Panc1 (cell line): ENCODE data around the gene MAPK1IP1L. TPM values are rescaled to one million over a fixed set of nuclear protein-coding genes. Genes with fewer than 3 reads are reported as not detected.
"Not testable (repeated sequence)": the region's sequence is repeated elsewhere in the genome, so short reads cannot be mapped to it uniquely, and the experiment has no call there.

Experiments used
- ATAC-seq: fragments of 200-7000 bp; cut with Tn5 transposase; 2 replicates; pipeline ENCODE4 v1.9.1; 2020; ENCODE audit warnings: mild to moderate bottlenecking, moderate library complexity
- BruUV-seq: library from RNA; stranded (reverse); fragments of 400-500 nt; replicated peaks from 2 replicates; lab custom pipeline; 2021; lab: Mats Ljungman, UMichigan
- CTCF ChIA-PET: fragments of 300-600 bp; sonication (Branson Sonifier 250); formaldehyde crosslinking; loops from one replicate; lab custom pipeline; 2022; ENCODE audit warnings: antibody characterized with exemption; lab: Charles Lee
- POLR2A ChIA-PET: fragments of 300-600 bp; sonication (Branson Sonifier 250); formaldehyde crosslinking; loops from one replicate; lab custom pipeline; 2022; ENCODE audit warnings: antibody characterized with exemption; lab: Charles Lee
- DNase-seq: peaks from one replicate; pipeline ENCODE4 v3.0.0-alpha.2; 2010; ENCODE audit warnings: low read depth, low spot score
- H3K27ac ChIP-seq: 2 replicates; pipeline ENCODE4 v1.5.1; 2011; ENCODE audit warnings: mild to moderate bottlenecking, low read length, inconsistent platforms
- H3K27me3 ChIP-seq: fragments of 200-500 bp; sonication (Bioruptor generic); 2 replicates; pipeline ENCODE4 v1.6.0; 2014; ENCODE audit warnings: low read length, inconsistent platforms; ENCODE audit not compliant: control insufficient read depth, insufficient read depth
- H3K36me3 ChIP-seq: fragments of 200-500 bp; sonication (Bioruptor generic); 2 replicates; pipeline ENCODE4 v1.5.1; 2014; ENCODE audit warnings: inconsistent platforms, mild to moderate bottlenecking, low read length, moderate library complexity; ENCODE audit not compliant: control insufficient read depth, insufficient read depth
- H3K4me1 ChIP-seq: 2 replicates; pipeline ENCODE4 v1.5.1; 2011; ENCODE audit warnings: inconsistent platforms, mild to moderate bottlenecking, low read length, moderate library complexity; ENCODE audit not compliant: control insufficient read depth, insufficient read depth
- H3K4me3 ChIP-seq, 2 experiments: 2 replicates each; pipeline ENCODE4 v1.5.1; 2011 to 2012; ENCODE audit warnings: low read depth in 2 of 2, low read length in 2 of 2, mild to moderate bottlenecking in 2 of 2, inconsistent platforms in 1 of 2, moderate library complexity in 1 of 2
- H3K9me3 ChIP-seq: fragments of 200-500 bp; sonication (Bioruptor generic); 2 replicates; pipeline ENCODE4 v1.5.1; 2014; ENCODE audit warnings: low read depth, mild to moderate bottlenecking, inconsistent platforms, low read length, moderate library complexity; ENCODE audit not compliant: control insufficient read depth, insufficient read depth
- POLR2AphosphoS5 ChIP-seq: IDR thresholded peaks from 2 replicates; pipeline ENCODE4 v1.6.1; 2012; ENCODE audit warnings: mild to moderate bottlenecking, low read depth, low read length, moderate library complexity
- SIN3A ChIP-seq: IDR thresholded peaks from 2 replicates; pipeline ENCODE4 v1.6.1; 2012; ENCODE audit warnings: low read depth, mild to moderate bottlenecking, low read length, moderate library complexity, borderline replicate concordance; ENCODE audit not compliant: insufficient read depth
- TCF7L2 ChIP-seq: IDR thresholded peaks from 2 replicates; pipeline ENCODE4 v1.6.1; 2011; ENCODE audit warnings: mild to moderate bottlenecking, low read depth, low read length, inconsistent platforms
- in situ Hi-C: cut with HindIII; loops from 2 replicates; pipeline ENCODE4 v1.10.0; 2016; ENCODE audit warnings: low sequenced_read_pairs, low pct_unique_long_range_greater_than_20kb
- intact Hi-C: fragments of 100-400 bp; cut with micrococcal nuclease; formaldehyde crosslinking; loops from one replicate; pipeline ENCODE4 v1.10.0; 2022; ENCODE audit not compliant: unreplicated experiment
- total RNA-seq: library from RNA; stranded (reverse); gene quantifications from one replicate; pipeline ENCODE4 v1.2.1, GENCODE V29; 2021; ENCODE audit not compliant: unreplicated experiment
- TF ChIP-seq, protein P1 (sequence below): fragments of 450-650 bp; IDR thresholded peaks from 2 replicates; pipeline ENCODE4 v1.5.1; 2017; ENCODE audit warnings: mild to moderate bottlenecking
- TF ChIP-seq, protein P2 (sequence below), 2 experiments: IDR thresholded peaks; 2 replicates each; pipeline ENCODE4 v1.6.1; 2011 to 2012; ENCODE audit warnings: low read depth in 2 of 2, control low read depth in 1 of 2, low read length in 1 of 2, mild to moderate bottlenecking in 1 of 2, moderate library complexity in 1 of 2; ENCODE audit not compliant: insufficient read depth in 1 of 2

MAPK1IP1L gene
- total RNA-seq, 1 experiment from 2014 or later: 79.4 TPM

DNA sequence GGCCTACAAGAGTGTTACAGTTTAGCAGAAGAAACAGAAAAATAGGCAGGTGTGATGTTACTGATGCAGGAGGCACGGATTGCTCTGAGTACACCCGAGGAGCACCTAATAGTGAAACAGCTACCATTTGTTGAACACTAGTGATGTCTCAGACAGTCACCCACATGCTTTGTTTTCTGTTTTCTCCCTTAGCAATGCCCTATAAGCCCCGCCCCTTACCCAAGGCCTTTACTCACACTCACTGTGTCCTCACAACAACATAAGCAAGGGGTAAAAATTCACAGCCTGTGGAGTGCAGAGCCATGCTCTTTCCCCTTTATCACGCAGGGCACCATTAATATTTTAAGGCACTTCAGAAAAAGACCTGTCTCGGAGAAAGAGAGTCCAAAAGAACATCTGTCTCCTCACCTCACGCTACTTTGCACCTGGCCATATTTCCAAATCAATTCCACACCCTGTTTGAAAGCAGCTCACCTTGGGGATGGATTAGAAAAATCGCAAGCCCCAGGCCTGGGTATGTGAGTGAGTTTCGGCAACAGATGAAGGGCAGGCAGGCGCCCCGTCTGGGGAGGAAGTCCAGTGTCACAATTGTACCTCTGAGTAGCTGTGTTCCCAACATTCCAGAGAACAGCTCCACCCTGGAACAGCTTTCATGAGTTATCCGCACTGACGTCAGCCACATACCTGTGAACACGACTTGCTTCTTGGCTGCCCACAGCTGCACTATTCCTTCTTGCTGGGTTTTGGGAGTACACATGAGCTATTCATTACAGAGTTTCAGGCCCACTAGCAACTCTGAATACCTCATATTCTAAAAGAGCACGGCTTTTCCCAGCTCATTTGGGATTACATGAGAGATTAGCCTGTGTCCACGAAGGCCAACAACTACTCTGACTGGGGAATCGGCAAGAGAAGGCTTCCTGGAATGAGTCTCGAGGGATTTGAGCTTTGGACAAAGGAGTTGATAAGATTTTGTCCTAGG lies 26.0 kb downstream of the MAPK1IP1L start:
- BruUV-seq: no TSS peak
- Histone ChIP-seq H3K9me3 (no peaks in the 10 kb centered on the region), H3K4me1 (no peaks in the 10 kb centered on the region), H3K27me3 (no peaks in the 10 kb centered on the region), H3K36me3 (no peaks in the 10 kb centered on the region), H3K27ac (no peak overlapping the region), H3K4me3 (no peak overlapping the region)
- DNase-seq (no peak), ATAC-seq (peak; percentile 42; the same call in 1 of the 2 replicates)
- ChIA-PET POLR2A (interaction anchor here (0.6 kb wide), 1 partner anchor 9 kb away, joined by 3 read pairs; no protein-coding TSS in a partner anchor), CTCF (no interaction called here)
- TF ChIP-seq, protein P1, sequence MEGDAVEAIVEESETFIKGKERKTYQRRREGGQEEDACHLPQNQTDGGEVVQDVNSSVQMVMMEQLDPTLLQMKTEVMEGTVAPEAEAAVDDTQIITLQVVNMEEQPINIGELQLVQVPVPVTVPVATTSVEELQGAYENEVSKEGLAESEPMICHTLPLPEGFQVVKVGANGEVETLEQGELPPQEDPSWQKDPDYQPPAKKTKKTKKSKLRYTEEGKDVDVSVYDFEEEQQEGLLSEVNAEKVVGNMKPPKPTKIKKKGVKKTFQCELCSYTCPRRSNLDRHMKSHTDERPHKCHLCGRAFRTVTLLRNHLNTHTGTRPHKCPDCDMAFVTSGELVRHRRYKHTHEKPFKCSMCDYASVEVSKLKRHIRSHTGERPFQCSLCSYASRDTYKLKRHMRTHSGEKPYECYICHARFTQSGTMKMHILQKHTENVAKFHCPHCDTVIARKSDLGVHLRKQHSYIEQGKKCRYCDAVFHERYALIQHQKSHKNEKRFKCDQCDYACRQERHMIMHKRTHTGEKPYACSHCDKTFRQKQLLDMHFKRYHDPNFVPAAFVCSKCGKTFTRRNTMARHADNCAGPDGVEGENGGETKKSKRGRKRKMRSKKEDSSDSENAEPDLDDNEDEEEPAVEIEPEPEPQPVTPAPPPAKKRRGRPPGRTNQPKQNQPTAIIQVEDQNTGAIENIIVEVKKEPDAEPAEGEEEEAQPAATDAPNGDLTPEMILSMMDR: no peak
- TF ChIP-seq SIN3A: no peak
- TF ChIP-seq POLR2AphosphoS5: no peak
- in situ Hi-C loops: no loop called here
- intact Hi-C loops: no loop called here

DNA sequence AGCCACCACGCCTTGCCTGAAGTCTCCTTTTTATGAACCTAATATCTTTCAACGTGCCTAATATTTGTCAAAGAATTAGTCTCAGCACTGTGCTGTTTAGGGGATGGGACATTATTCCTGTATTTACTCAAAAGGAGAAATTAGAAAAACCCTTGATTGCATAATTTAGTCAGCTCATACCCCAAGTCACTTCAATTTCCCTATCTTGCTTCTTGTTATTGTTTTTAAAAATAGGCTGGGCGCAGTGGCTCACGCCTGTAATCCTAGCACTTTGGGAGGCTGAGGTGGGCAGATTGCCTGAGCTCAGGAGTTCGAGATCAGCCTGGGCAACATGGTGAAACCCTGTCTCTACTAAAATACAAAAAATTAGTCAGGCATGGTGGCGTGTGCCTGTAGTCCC lies 28.5 kb downstream of the MAPK1IP1L start:
- BruUV-seq, in situ Hi-C loops, DNase-seq: not testable (repeated sequence)

DNA sequence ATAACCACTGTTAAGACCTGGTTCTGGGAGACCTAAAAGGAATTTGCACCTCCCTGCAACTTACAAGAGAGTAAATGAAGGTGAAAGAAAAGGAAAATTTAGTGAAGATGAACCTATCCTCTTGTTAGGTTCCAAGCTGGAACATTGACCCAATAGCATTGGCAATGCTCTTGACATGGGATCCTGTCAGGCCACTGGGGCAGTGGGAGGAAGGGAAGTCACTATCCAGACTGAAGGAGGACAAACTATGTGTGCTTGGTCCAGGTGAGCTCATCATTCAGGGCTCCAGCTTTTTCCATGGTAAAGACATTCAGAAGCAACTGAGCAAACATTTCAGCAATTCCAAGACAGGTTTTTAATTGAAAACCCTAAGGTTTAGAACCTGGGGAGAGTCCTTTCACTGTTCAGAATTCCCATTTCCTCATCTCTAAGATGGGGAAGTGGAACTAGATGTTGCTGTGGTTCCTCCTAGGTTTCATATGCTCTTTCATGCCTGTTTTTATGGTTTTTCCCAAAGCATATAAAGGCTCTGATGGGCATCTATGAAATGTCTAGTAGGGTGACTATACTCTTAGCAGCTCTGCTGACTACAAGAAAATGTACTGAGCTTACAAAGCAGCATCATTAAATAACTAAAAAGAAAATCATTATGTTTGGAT lies 33.1 kb downstream of the MAPK1IP1L start:
- H3K4me1 ChIP-seq: no peaks in the 10 kb centered on the region

More for the DNA sequence above, 28.5 kb downstream of the MAPK1IP1L start:
- H3K4me3 ChIP-seq, CTCF ChIA-PET, H3K27me3 ChIP-seq, intact Hi-C loops, ATAC-seq, H3K27ac ChIP-seq, H3K36me3 ChIP-seq, H3K4me1 ChIP-seq, H3K9me3 ChIP-seq, POLR2A ChIA-PET: not testable (repeated sequence)

More for the DNA sequence above, 33.1 kb downstream of the MAPK1IP1L start:
- POLR2A ChIA-PET: interaction anchor here (0.6 kb wide), 1 partner anchor 51 kb away, joined by 4 read pairs; no protein-coding TSS in a partner anchor
- CTCF ChIA-PET: no interaction called here
- no peak overlapping the region for H3K27ac ChIP-seq
- H3K36me3 ChIP-seq: no peaks in the 10 kb centered on the region
- BruUV-seq: no TSS peak
- no peaks in the 10 kb centered on the region for H3K9me3 ChIP-seq
- DNase-seq (no peak), ATAC-seq (no peak)
- no peaks in the 10 kb centered on the region for H3K27me3 ChIP-seq
- no peak overlapping the region for H3K4me3 ChIP-seq
- TF ChIP-seq POLR2AphosphoS5: no peak
- TF ChIP-seq, protein P1: no peak
- no peak for TF ChIP-seq SIN3A
- TF ChIP-seq TCF7L2: no peak
- TF ChIP-seq, protein P2, sequence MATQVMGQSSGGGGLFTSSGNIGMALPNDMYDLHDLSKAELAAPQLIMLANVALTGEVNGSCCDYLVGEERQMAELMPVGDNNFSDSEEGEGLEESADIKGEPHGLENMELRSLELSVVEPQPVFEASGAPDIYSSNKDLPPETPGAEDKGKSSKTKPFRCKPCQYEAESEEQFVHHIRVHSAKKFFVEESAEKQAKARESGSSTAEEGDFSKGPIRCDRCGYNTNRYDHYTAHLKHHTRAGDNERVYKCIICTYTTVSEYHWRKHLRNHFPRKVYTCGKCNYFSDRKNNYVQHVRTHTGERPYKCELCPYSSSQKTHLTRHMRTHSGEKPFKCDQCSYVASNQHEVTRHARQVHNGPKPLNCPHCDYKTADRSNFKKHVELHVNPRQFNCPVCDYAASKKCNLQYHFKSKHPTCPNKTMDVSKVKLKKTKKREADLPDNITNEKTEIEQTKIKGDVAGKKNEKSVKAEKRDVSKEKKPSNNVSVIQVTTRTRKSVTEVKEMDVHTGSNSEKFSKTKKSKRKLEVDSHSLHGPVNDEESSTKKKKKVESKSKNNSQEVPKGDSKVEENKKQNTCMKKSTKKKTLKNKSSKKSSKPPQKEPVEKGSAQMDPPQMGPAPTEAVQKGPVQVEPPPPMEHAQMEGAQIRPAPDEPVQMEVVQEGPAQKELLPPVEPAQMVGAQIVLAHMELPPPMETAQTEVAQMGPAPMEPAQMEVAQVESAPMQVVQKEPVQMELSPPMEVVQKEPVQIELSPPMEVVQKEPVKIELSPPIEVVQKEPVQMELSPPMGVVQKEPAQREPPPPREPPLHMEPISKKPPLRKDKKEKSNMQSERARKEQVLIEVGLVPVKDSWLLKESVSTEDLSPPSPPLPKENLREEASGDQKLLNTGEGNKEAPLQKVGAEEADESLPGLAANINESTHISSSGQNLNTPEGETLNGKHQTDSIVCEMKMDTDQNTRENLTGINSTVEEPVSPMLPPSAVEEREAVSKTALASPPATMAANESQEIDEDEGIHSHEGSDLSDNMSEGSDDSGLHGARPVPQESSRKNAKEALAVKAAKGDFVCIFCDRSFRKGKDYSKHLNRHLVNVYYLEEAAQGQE (IDR thresholded peaks at IDR 0.05; ENCODE audit: insufficient read depth in 1 of 2, low read depth in 2 of 2, low read length in 1 of 2): no peak
- in situ Hi-C loops: no loop called here
- intact Hi-C loops: no loop called here
